ENCODE measurements around the gene ATP6V1B1. TPM values are rescaled to one million over a fixed set of nuclear protein-coding genes. Genes with fewer than 3 reads are reported as not detected.

ATP6V1B1 gene
- total and polyA plus RNA-seq, 9 of the 15 experiments (the other 6 are each of a cell fraction or from before 2014, with no cell fraction given), result not detected

DNA sequence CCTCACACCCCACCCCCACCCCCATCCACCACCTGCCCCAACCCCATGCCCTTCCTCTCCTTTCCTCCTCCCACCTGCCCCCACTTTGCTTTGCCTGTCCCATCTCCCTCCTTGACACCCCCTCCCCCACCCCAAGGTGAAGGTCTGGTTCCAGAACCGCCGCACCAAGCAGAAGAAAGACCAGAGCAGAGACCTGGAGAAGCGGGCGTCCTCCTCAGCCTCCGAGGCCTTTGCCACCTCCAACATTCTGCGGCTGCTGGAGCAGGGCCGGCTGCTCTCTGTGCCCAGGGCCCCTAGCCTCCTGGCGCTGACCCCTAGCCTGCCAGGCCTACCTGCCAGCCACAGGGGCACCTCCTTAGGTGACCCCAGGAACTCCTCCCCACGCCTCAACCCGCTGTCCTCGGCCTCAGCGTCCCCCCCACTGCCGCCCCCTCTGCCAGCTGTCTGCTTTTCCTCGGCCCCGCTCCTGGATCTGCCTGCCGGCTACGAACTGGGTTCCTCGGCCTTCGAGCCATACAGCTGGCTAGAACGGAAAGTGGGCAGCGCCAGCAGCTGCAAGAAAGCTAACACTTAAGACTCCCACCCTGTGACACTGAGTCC, 3.0 kb upstream of the ATP6V1B1 start:
- in situ Hi-C loops (cut with MboI), result no loop called here
- Histone ChIP-seq H3K27ac (ENCODE audit: extremely low read depth, low read depth, low read length) (no peak overlapping the region), H3K4me2 (ENCODE audit: insufficient read depth, low read length) (no peak overlapping the region), H3K36me3 (ENCODE audit: control insufficient read depth, insufficient read depth, low read length) (no peaks in the 10 kb centered on the region), H3K9me3 (replicated peaks; ENCODE audit: control insufficient read depth, insufficient read depth, low read depth, low read length) (no peaks in the 10 kb centered on the region), H3K4me3 (no peak overlapping the region), H2AFZ (ENCODE audit: low read depth, low read length) (no peak overlapping the region), H3K4me1 (replicated peaks in 1 of 2; ENCODE audit: control insufficient read depth in 2 of 2, insufficient read depth in 2 of 2, low read length in 2 of 2) (peaks cover 0 to 5% of the 10 kb centered on the region in 2 experiments; a peak in 1 of 5 replicates), H3K27me3 (ENCODE audit: control insufficient read depth in 2 of 2, insufficient read depth in 2 of 2, low read length in 2 of 2) (peaks cover 12 to 63% of the 10 kb centered on the region in 2 experiments; a peak in 3 of 5 replicates), H4K20me1 (replicated peaks; ENCODE audit: control insufficient read depth, insufficient read depth, low read length) (no peaks in the 10 kb centered on the region), H3K79me2 (ENCODE audit: control insufficient read depth, insufficient read depth, low read length) (no peaks in the 10 kb centered on the region), H3K9ac (ENCODE audit: insufficient read depth in 1 of 2, low read depth in 2 of 2, low read length in 2 of 2) (no peak overlapping the region), H3K9me1 (ENCODE audit: control insufficient read depth, insufficient read depth, low read length) (peaks cover 5% of the 10 kb centered on the region)
- intact Hi-C loops (cut with micrococcal nuclease), result no loop called here
- ATAC-seq, result no peak
- TF ChIP-seq SOX6 (IDR thresholded peaks at IDR 0.05) (no peak), MYC (IDR thresholded peaks at IDR 0.05; ENCODE audit: low read depth, low read length) (no peak), MYC (CRISPR knock-in tag; IDR thresholded peaks at IDR 0.05; ENCODE audit: borderline replicate concordance, low read depth) (no peak), MAZ (CRISPR knock-in tag; conservative IDR thresholded peaks at IDR 0.05 in 1 of 2, IDR thresholded peaks at IDR 0.05 in 1 of 2) (no peak), KLF6 (CRISPR knock-in tag; IDR thresholded peaks at IDR 0.05; ENCODE audit: borderline replicate concordance) (no peak), CEBPB (tag; IDR thresholded peaks at IDR 0.05) (no peak), ELF4 (CRISPR knock-in tag; IDR thresholded peaks at IDR 0.05) (no peak), DNMT1 (IDR thresholded peaks at IDR 0.05) (no peak)
- TF ChIP-seq, protein P1, sequence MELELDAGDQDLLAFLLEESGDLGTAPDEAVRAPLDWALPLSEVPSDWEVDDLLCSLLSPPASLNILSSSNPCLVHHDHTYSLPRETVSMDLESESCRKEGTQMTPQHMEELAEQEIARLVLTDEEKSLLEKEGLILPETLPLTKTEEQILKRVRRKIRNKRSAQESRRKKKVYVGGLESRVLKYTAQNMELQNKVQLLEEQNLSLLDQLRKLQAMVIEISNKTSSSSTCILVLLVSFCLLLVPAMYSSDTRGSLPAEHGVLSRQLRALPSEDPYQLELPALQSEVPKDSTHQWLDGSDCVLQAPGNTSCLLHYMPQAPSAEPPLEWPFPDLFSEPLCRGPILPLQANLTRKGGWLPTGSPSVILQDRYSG (tag; conservative IDR thresholded peaks at IDR 0.05; ENCODE audit: low read depth), result no peak
- 5% methylated on average over 15 of the region's 21 CpGs for WGBS (ENCODE audit: insufficient coverage, low coverage, missing lambda C conversion rate)
- no TSS peak for BruUV-seq (replicated peaks)
- POLR2A ChIA-PET, result interaction anchor here (1.1 kb wide), 1 partner anchor 16 kb away, joined by 3 read pairs; no protein-coding TSS in a partner anchor
- DNase-seq (ENCODE audit: extremely low read depth in 1 of 4, low spot score in 3 of 4), result no peak
- FAIRE-seq, result no peak
- CTCF ChIA-PET (ENCODE audit: low intra/inter-chr PET ratio), result no interaction called here
